ENCODE measurements around the gene OLIG3.

OLIG3 gene

GRCh38 chr6:137473598-137473997, 20.6 kb downstream of the OLIG3 start:
- POLR2A ChIA-PET, result no interaction called here
- no peak for TF ChIP-seq CTCF (IDR thresholded peaks at IDR 0.05; ENCODE audit: control extremely low read depth, extremely low read depth, low read depth, missing control alignments)
- DNase-seq (ENCODE audit: extremely low spot score), result no peak
- CTCF ChIA-PET, result no interaction called here

GRCh38 chr6:137472641-137473137, 21.5 kb downstream of the OLIG3 start:
- TF ChIP-seq CTCF (IDR thresholded peaks at IDR 0.05; ENCODE audit: control extremely low read depth, extremely low read depth, low read depth, missing control alignments), result no peak
- ChIA-PET CTCF (no interaction called here), POLR2A (no interaction called here)
- DNase-seq (ENCODE audit: extremely low spot score), result no peak

- DNase-seq (ENCODE audit: extremely low spot score), result no peak
- POLR2A ChIA-PET, result no interaction called here
- CTCF ChIA-PET, result no interaction called here
- no peak for TF ChIP-seq CTCF (IDR thresholded peaks at IDR 0.05; ENCODE audit: control extremely low read depth, extremely low read depth, low read depth, missing control alignments)
Observed at GRCh38 chr6:137471986-137472385, 22.2 kb downstream of the OLIG3 start.

- CTCF ChIA-PET, result no interaction called here
- POLR2A ChIA-PET, result no interaction called here
- no peak for DNase-seq (ENCODE audit: extremely low spot score)
- no peak for TF ChIP-seq CTCF (IDR thresholded peaks at IDR 0.05; ENCODE audit: control extremely low read depth, extremely low read depth, low read depth, missing control alignments)
Observed at GRCh38 chr6:137471497-137471896, 22.7 kb downstream of the OLIG3 start.

GRCh38 chr6:137467211-137467610, 27.0 kb downstream of the OLIG3 start:
- CTCF ChIA-PET, result interaction anchor here (1.3 kb wide), 2 partner anchors 20 to 52 kb away, joined by 3 to 4 read pairs; no protein-coding TSS in a partner anchor
- DNase-seq (ENCODE audit: extremely low spot score), result no peak
- POLR2A ChIA-PET, result no interaction called here
- no peak for TF ChIP-seq CTCF (IDR thresholded peaks at IDR 0.05; ENCODE audit: control extremely low read depth, extremely low read depth, low read depth, missing control alignments)

GRCh38 chr6:137465378-137466009, 28.7 kb downstream of the OLIG3 start:
- no peak for DNase-seq (ENCODE audit: extremely low spot score)
- TF ChIP-seq CTCF (IDR thresholded peaks at IDR 0.05; ENCODE audit: control extremely low read depth, extremely low read depth, low read depth, missing control alignments), result no peak
- ChIA-PET POLR2A (no interaction called here), CTCF (no interaction called here)

All from GM10248 (cell line).